GM19193 (cell line): ENCODE results near the gene KCNT1.

ENCODE experiments used
- POLR2A ChIP-seq: IDR thresholded peaks from 4 replicates; pipeline ENCODE4 v1.6.1; 2011; ENCODE audit not compliant: insufficient read depth, insufficient read length; ENCODE audit errors: extremely low read depth

KCNT1 gene

DNA sequence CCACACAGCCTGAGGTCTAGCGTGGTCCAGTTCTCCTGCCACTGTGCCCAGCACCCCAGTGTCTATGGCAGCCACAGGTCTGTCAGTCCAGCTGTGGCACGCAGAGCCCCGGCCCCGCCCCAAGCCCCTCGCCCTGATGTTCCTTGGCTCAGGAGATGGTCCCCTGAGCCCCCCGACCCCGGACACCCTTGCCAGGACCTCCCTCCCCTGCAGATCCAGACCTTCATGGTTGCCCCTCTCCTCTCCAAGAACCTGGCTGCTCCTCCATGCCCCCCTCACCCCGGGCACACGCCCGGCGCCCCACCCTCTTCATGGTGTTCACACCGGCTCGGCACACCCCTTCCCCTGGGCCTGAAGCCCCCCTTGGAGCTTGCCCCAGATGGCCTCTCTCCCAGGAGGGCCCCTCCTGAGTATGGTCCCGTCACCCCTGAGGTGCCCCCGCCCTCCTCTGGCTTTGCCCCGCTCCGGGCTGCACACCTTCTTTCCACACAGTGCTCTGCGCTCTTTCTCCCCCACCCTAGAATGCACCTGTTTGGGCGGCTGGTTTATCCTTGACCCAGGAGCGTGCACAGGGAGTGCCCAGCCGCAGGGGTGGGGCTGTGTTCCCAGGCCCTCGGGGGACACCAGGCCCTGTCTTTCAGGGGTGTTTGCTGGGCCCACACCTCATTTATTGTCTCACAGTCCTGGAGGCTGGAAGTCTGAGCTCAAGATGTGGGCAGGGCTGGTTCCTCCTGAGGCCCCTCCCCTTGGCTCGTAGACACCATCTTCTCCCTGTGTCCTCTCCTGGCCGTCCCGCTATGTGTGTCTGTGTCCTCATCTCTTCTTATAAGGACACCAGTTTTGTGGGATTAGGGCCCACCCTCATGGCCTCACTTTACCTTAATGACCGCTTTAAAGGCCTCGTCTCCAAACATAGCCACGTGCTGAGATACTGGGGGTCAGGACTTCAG, 37.6 kb downstream of the KCNT1 start:
- no peak for TF ChIP-seq POLR2A

DNA sequence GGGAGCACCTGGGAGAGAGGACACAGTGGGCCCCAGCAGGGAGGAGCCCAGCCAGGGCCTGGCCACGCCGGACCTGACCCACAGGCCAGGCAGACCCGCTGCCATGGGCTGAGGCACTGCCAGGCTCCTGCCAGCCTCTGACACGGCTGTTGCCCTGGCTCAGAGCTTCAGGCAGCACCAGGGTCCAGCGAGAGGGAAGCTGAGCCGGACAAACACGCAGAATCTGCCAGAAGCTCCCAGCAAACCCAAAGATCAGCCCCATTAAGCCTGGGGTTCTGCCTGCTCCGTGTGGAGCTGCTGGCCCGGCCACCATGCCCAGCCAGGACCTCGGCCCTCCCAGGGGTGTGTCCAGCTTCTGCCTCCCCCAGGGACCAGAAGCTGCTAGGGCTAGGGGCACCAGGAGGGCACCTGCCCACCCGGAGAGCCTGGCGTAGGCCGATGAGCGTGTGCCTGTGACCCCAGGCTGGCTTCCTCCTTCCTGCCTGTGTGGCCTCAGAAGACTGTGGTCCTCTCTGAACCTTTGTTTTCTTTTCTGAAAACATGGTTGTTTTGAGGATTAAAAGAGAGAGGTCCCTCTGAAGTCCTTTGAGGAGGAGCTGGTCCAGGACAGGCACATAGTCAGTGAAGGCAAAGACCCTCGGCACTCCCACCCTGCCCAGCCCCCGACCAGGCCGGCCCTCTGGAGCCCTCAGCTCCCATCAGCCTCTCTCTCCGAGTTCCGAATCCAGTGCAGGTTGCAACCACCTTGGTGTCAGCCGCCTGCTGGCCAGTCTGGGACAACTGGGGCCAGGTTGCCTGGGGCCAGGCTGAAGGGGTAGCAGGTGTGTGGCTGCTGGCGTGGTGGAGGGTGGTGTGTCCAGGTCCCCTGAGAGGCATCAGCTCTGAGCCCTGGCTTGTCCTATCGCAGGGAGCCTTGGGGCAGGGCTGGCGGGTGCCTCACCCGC, 39.6 kb downstream of the KCNT1 start:
- TF ChIP-seq POLR2A, result no peak

DNA sequence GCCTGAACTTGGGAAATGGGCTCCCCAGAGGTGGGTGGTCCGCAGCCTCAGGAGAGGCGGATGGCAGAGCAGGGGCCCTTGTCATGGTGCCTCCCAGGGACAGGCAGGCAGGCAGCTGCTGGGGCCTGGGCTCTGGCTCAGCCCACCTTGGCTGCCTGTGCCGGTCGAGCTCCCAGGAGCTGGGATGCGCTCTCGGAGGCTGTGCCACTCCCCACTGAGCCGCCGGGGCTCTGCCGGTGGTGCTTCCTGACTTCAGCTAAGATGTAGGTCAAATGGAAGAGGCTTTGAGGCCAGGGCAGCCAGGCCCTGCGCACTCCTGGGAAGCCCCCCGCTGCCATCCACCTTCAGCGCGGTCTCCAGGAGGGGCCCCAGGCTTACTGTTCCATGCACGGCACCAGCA, 41.0 kb downstream of the KCNT1 start:
- TF ChIP-seq POLR2A, result no peak

DNA sequence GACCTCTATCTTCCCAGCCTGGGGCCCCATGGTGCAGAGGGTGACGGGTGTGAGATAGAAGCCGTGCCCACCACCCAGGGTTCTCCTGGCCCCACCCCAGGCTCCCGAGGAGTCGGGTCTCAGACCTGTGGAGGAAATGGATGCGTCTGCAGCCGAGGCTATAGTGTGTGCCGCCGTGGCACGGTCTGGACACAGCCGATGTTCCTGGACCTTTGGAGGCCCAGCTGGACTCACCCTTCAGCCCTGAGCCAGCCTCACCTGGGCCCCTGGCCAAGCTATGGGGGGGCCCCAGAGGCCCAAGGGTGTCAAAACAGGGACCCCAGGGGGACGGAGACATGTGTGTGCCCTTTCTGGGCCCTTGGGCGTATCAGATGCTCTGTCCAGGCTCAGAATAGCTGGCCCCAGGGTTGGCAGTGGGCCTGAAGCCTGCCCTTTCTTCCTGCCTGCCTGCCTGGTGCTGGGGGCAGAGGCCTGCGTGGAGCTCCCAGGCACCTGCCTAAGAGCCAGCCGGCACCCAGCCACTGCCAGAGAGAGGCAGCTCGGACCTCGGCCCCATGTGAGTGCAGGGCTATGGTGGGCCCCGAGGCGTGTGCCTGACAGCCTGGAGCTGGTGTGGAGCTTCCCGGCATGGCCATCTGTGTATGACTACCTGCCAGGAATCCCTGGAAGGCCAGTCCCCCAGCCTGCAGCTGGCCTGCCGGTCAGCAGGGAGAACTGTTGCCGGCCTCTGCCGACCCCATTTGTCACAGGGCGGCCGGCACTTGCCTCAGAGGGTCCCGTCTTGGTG, 41.8 kb downstream of the KCNT1 start:
- no peak for TF ChIP-seq POLR2A

DNA sequence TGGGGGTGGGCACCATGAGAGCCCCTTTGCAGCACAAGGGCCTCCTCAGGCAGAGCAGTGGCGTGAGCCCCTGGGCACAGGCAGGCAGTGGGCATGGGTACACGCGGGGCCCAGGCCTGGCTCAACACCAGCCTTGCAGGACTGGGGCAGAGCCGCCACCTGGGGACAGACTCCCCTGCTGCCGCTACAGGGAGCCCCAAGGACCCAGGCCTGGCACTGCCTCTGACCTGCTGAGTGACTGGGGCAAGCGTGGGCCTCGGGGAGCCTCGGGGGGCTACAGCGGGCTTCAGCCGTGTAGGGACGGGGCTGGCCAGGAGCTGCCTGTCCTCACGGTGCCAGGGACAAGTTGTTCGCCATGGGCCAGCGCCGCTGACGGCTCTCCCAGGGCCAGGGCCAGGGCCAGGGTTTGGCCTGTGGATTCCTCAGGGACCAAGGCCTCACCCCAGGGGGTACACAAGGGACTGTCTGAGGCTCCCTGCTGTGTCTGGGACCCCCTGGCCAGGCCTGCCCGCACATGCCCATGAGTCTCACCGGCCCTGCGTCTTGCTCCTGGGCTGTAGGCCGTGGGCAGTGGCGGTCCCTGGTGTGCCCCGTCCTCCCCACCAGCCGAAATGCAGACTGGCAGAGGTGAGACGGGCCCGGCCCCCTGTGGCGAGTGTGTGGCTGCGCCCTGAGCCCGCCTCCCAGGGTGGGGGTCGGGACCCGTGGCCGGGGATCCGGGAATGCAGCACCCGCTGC, 42.5 kb downstream of the KCNT1 start:
- TF ChIP-seq POLR2A, result no peak

DNA sequence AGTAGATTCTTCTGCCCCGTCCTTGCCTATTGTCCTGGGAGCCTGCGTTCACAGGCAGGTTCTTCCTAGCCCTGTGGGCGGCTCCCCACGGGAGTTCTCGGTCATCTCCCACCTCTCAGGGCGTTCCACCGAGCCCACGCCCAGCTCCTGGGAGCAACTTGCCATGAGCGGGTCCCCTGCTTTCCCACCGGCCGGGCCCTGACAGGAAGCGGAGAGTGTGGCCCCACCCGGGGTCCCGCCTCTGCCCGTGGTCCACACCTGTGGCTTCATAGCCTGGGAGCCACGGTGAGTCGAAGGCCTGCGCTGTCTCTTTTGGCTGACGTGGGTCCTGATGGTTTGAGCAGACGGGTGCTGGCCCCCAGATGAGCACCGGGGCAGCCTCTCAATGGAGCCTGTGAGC, 43.2 kb downstream of the KCNT1 start:
- TF ChIP-seq POLR2A, result no peak

DNA sequence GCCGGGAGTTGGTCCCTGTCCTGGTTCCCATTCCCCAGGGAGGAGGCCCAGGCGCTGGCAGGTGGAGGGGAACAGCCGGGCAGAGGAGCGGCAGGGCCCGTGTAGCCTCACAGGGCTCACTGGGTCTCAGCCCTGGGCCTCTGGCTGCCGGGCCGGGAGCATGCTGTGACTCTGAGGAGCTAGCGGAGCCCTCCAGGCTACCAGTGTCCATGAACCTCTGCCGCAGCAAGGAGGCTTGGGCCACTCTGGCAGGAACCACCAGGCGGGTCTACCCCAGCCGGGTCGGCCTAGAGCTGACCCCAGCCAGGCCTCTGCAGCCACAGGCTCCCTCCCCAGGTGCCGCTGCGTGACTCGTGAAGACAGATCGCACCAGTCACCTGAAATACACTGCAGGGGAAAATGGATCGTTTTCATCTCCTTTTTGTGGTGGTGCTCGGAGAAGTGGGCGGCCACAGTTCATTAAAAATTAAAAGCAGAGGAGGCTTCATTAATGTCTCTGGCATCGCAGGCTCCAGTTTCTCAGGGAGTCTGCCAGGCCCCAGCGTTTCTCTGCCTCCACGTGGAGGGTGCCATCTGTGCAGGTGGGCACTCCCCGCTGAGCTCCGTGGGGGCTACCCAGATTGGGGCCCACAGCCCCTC, 43.8 kb downstream of the KCNT1 start:
- no peak for TF ChIP-seq POLR2A

DNA sequence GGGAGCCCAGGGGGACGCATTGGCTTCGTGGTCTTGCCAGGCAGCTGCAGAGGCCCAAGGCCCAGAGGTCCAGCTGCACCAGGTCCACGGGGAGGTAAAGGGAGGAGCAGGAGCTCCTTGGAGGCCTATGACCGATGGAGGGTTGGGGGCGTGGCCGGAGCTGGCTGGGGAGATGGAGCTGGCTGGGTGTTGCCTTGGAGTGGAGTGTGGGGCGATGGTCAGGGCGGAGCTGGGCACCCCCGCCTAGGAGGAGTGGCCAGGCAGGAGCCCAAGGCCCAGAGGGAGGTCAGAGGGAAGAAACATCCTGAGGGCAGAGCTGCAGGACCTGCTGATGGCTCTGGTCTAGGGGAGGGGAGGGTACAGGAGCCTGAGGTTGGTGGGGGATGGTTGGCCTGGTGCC, 44.6 kb downstream of the KCNT1 start:
- TF ChIP-seq POLR2A, result no peak

DNA sequence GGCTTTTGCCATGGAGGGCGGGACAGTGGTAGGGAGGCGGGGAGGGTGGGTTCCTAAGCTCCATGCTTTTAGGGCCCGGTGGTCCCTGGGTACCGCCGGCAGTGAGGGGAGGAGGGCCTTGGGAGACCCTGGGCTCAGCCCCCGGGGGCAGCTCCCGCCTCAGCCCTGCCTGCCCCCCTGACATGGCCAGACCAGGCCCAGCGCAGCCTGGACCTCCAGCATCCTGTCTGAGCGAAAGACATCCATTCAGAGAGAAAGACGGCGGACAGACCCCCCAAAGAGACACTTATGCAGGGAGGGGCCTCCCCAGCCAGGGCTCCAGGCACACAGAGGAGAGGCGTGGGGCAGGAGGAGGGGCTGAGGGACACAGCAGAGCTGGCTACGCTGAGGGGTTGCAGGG, 45.3 kb downstream of the KCNT1 start:
- no peak for TF ChIP-seq POLR2A

DNA sequence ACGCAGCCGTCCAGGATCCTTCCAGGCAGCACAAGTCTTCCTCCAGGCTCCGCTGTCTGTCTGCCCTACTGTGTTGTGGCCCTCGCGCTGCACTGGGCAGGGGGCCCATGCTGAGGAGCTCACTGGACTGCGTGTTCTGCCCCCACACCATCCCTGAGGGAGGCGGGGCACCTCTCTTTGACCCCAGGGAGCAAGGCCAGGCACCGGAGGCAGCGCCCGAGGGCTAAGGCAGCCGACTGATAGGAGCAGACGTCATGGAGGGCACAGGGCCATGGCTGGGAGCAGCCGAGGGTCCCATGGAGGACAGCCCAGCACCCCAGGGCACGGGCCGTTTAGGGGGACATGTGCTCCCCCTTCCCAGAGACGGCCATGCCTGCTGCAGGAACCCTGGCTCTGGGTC, 46.7 kb downstream of the KCNT1 start:
- no peak for TF ChIP-seq POLR2A

DNA sequence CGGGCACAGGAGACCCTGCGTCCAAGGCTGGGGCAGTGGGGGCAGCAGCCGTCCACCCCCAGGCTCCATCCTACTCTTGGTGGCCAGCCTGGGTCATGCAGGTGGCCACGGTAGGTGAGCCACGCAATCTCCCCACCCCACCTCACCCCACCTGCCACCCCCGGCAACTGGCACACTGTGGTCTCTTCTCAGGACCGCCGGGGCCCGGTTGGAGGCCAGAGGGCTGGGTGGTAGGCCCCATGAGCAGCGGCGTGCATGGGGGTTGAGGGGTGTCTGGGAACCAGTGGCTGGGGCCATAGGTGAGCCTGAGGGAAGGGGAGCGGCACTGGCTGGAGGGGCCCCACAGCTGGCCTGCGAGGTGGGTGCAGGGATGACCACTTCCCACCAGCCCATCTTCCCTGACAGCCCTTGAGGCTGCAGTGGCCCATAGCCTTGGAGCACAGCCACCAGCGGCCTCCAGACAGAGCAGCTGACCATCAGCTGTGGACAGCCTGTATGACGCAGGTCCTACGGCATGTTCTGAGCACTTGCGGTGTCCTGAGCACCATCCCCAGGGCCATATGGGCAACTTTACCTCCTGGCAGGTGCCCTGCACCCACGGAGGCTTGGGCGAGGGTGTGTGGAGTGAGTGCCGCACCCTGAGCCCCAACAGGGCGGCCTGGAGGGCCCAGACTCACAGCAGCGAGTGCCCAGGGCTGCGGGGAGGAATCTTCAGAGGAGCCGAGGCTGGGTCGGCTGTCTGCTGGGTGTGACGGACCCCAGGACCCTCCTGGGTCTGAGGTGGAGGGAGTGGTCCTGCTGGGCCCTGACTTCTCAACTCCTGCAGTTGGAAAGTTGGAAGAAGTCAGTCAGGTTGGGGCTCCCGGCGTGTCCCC, 47.4 kb downstream of the KCNT1 start:
- TF ChIP-seq POLR2A, result no peak

DNA sequence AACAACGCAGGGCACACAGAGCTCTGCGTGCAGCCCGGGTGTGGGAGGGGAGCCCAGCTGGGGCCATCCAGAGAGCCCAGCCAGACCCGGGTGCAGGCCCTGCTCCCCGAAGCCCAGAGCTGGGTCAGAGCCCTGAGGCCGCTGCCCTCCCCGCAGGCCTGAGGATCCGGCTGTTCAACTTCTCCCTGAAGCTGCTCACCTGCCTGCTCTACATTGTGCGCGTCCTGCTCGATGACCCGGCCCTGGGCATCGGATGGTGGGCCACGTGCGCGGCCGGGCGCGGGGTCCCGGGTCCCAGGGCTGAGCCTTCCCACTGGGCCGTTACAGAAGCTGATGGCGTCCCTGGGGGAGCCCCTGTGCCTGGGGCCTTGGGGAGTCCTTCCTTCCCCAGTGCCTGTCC, 48.8 kb downstream of the KCNT1 start:
- no peak for TF ChIP-seq POLR2A

DNA sequence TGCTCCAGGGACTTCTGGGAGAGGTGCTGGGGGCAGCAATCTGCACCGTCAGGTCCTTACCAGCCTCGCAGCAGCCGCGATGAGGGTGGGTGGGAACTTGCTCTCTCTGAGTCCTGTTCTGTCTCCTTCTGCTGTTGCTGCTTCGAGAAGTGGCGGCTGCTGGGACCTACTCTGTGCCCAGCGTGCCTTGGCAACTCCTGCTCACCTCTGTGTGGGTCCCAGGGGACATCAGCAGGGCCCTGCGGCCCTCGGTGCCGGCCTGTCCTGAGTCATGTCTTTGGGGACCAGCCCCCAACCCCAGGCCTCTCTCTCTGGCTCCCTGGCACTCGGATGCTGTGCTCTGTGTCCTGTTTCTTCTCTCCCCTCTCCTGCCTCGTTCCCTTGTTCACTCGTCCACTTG, 49.5 kb downstream of the KCNT1 start:
- TF ChIP-seq POLR2A, result no peak
